OCI-LY7 (cell line): ENCODE measurements around the gene CNOT6. TPM values are rescaled to one million over a fixed set of nuclear protein-coding genes. Genes with fewer than 3 reads are reported as not detected.

Source experiments
- BruUV-seq: library from RNA; stranded (reverse); fragments of 400-500 nt; replicated peaks from 2 replicates; lab custom pipeline; 2021; lab: Mats Ljungman, UMichigan
- CTCF ChIA-PET: fragments of 300-600 bp; sonication (Branson Sonifier 250); formaldehyde crosslinking; loops from one replicate; lab custom pipeline; 2022; ENCODE audit warnings: antibody characterized with exemption; ENCODE audit not compliant: unreplicated experiment; lab: Charles Lee
- POLR2A ChIA-PET: fragments of 300-600 bp; sonication (Branson Sonifier 250); formaldehyde crosslinking; loops from one replicate; lab custom pipeline; 2022; ENCODE audit warnings: antibody characterized with exemption; lab: Charles Lee
- DNase-seq: peaks from one replicate; pipeline ENCODE4 v3.0.0-alpha.2; 2015; ENCODE audit warnings: low spot score
- H2AFZ ChIP-seq: fragments of 200-600 bp; sonication (generic), shearing (Covaris generic); 2 replicates; pipeline ENCODE4 v1.6.1; 2014; ENCODE audit warnings: mild to moderate bottlenecking, antibody characterized with exemption, low read length, moderate library complexity
- H3K27ac ChIP-seq: fragments of 200-600 bp; sonication (generic); 2 replicates; pipeline ENCODE4 v1.5.1; 2014; ENCODE audit warnings: mixed run types, low read depth, mild to moderate bottlenecking, moderate library complexity, low read length, inconsistent platforms; ENCODE audit not compliant: poor library complexity, severe bottlenecking
- H3K36me3 ChIP-seq: fragments of 200-600 bp; sonication (generic); 2 replicates; pipeline ENCODE4 v1.6.1; 2014; ENCODE audit warnings: mild to moderate bottlenecking, antibody characterized with exemption, low read length, moderate library complexity, mixed read lengths; ENCODE audit not compliant: insufficient read depth
- H3K4me1 ChIP-seq: fragments of 200-600 bp; sonication (generic); 2 replicates; pipeline ENCODE4 v1.5.1; 2014; ENCODE audit warnings: mild to moderate bottlenecking, low read length; ENCODE audit not compliant: insufficient read depth, poor library complexity, severe bottlenecking
- H3K4me2 ChIP-seq: fragments of 200-600 bp; sonication (generic); 2 replicates; pipeline ENCODE4 v1.6.1; 2014; ENCODE audit warnings: mild to moderate bottlenecking, low read length
- H3K4me3 ChIP-seq: fragments of 200-600 bp; sonication (generic); 2 replicates; pipeline ENCODE4 v1.5.1; 2014; ENCODE audit warnings: mild to moderate bottlenecking, low read depth, low read length; ENCODE audit not compliant: poor library complexity, severe bottlenecking
- H3K79me2 ChIP-seq: fragments of 200-600 bp; sonication (generic); 2 replicates; pipeline ENCODE4 v1.6.1; 2016; ENCODE audit warnings: low read depth, mild to moderate bottlenecking, low read length, moderate library complexity, mixed read lengths; ENCODE audit not compliant: insufficient read depth
- H3K9me2 ChIP-seq: fragments of 200-600 bp; sonication (generic); 2 replicates; pipeline ENCODE4 v1.6.1; 2016; ENCODE audit warnings: mild to moderate bottlenecking, low read length, mixed read lengths; ENCODE audit not compliant: insufficient read depth
- H3K9me3 ChIP-seq: fragments of 200-600 bp; sonication (generic); 2 replicates; pipeline ENCODE4 v1.6.1; 2014; ENCODE audit warnings: mild to moderate bottlenecking, mixed run types, low read length, mixed read lengths
- H4K20me1 ChIP-seq: fragments of 200-600 bp; sonication (generic); 2 replicates; pipeline ENCODE4 v1.6.1; 2014; ENCODE audit warnings: mild to moderate bottlenecking, antibody characterized with exemption, low read length, moderate library complexity, mixed read lengths; ENCODE audit not compliant: insufficient read depth
- CTCF ChIP-seq: fragments of 200-600 bp; sonication (generic); conservative IDR thresholded peaks from 2 replicates; pipeline ENCODE4 v1.5.1; 2014; ENCODE audit warnings: mild to moderate bottlenecking, antibody characterized with exemption, low read length, moderate library complexity, mixed read lengths
- EZH2phosphoT487 ChIP-seq: fragments of 200-600 bp; sonication (generic); IDR thresholded peaks from 2 replicates; pipeline ENCODE4 v1.6.1; 2018; ENCODE audit warnings: low read depth, borderline replicate concordance, mild to moderate bottlenecking, mixed run types, antibody characterized with exemption, low read length, moderate library complexity, mixed read lengths
- intact Hi-C: fragments of 100-400 bp; cut with micrococcal nuclease; formaldehyde crosslinking; loops from one replicate; pipeline ENCODE4 v1.10.0; 2022; ENCODE audit not compliant: unreplicated experiment
- total RNA-seq, 2 experiments: library from RNA; depleted of rRNA in 1 of 2; stranded (reverse); fragments of >200 nt in 1 of 2; shearing (Covaris generic) in 1 of 2; gene quantifications; 2 replicates each; pipeline ENCODE4 v1.2.3, GENCODE V29; 2014 to 2022

Gene CNOT6
- total RNA-seq, 2 experiments from 2014 or later: 9.4 to 30.1 TPM

DNA sequence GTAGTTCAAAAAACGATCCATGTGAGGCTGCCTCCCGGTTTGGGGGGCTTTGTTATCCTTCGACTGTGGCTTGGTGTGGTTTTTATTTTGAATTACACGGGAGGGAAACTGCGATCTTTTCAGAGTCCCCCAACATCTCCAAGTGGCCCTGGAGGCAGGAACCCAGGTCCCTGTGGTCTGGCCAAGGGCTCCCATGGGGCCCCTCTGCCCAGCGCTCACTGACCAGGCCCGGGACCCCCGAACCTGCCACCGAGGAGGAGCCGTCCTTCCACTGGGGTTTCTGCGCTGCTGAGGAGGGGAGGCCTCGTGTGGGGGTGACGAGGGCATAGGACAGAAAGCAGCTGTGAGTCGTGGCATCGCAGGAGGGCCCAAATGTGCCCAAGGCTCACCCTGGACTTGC is 115.2 kb downstream of the CNOT6 start:
- Histone ChIP-seq H3K9me2 (no peaks in the 10 kb centered on the region), H3K79me2 (no peaks in the 10 kb centered on the region), H3K9me3 (no peaks in the 10 kb centered on the region), H3K36me3 (no peaks in the 10 kb centered on the region), H3K27ac (no peak overlapping the region), H3K4me3 (no peak overlapping the region), H2AFZ (no peak overlapping the region), H4K20me1 (no peaks in the 10 kb centered on the region), H3K4me2 (no peak overlapping the region), H3K4me1 (no peaks in the 10 kb centered on the region)
- no TSS peak for BruUV-seq
- no peak for DNase-seq
- intact Hi-C loops: loop anchor here (5.0 kb wide), 1 partner anchor 112 kb away; no protein-coding TSS in a partner anchor
- CTCF ChIA-PET: no interaction called here
- no peak for TF ChIP-seq EZH2phosphoT487
- no peak for TF ChIP-seq CTCF
- POLR2A ChIA-PET: no interaction called here

GRCh38 chr5:180609817-180610550 is 115.8 kb downstream of the CNOT6 start:
- intact Hi-C loops: loop anchor here (5.0 kb wide), 1 partner anchor 113 kb away; no protein-coding TSS in a partner anchor
- no peak for TF ChIP-seq CTCF
- no peak for TF ChIP-seq EZH2phosphoT487

More at GRCh38 chr5:180609817-180610550, 115.8 kb downstream of the CNOT6 start:
- no peaks in the 10 kb centered on the region for H3K9me3 ChIP-seq
- no peak overlapping the region for H2AFZ ChIP-seq
- ChIA-PET CTCF (no interaction called here), POLR2A (interaction anchor here (0.5 kb wide), 1 partner anchor 1985 kb away, joined by 4 read pairs; no protein-coding TSS in a partner anchor)
- no TSS peak for BruUV-seq
- no peaks in the 10 kb centered on the region for H3K36me3 ChIP-seq
- no peak overlapping the region for H3K4me3 ChIP-seq
- H3K4me2 ChIP-seq: no peak overlapping the region
- H3K79me2 ChIP-seq: no peaks in the 10 kb centered on the region
- H3K27ac ChIP-seq: no peak overlapping the region
- H4K20me1 ChIP-seq: no peaks in the 10 kb centered on the region
- no peak for DNase-seq
- H3K9me2 ChIP-seq: no peaks in the 10 kb centered on the region
- H3K4me1 ChIP-seq: no peaks in the 10 kb centered on the region
